Epithelial cell of proximal tubule (primary cell): ENCODE measurements around the gene TTC17. TPM values are rescaled to one million over a fixed set of nuclear protein-coding genes. Genes with fewer than 3 reads are reported as not detected.

Source experiments
- DNase-seq: peaks from one replicate; pipeline ENCODE4 v3.0.0-alpha.2; 2011; ENCODE audit warnings: low read depth
- H3K4me3 ChIP-seq: 2 replicates; pipeline ENCODE4 v1.5.1; 2011; ENCODE audit warnings: low read depth, mild to moderate bottlenecking, low read length
- CTCF ChIP-seq: conservative IDR thresholded peaks from 2 replicates; pipeline ENCODE4 v1.5.1; 2012; ENCODE audit warnings: low read depth, mild to moderate bottlenecking, low read length
- total RNA-seq: library from RNA; depleted of rRNA; stranded (reverse); fragments of >200 nt; gene quantifications from 2 replicates; pipeline ENCODE4 v1.2.3, GENCODE V29; 2015

The TTC17 gene
- total RNA-seq, 1 donor from 2014 or later = 32.6 TPM

- no peak for DNase-seq
- no peak for TF ChIP-seq CTCF
- H3K4me3 ChIP-seq = no peak overlapping the region
These were observed 184.3 kb downstream of the TTC17 start for GRCh38 chr11:43542750-43543712.

Other genes with a start within 250 kb of the TTC17 start
- gene API5, start 46.9 kb upstream of the TTC17 start, total RNA-seq = 93.9 and 101 TPM in 2 replicates